HepG2 (cell line): ENCODE data around the gene CEBPZOS. TPM values are rescaled to one million over a fixed set of nuclear protein-coding genes. Genes with fewer than 3 reads are reported as not detected.
"Not testable (repeated sequence)": the region's sequence is repeated elsewhere in the genome, so short reads cannot be mapped to it uniquely, and the experiment has no call there.

Experiments
- ATAC-seq: fragments of 200-7000 bp; cut with Tn5 transposase; 3 replicates; pipeline ENCODE4 v1.9.1; 2020; ENCODE audit warnings: mild to moderate bottlenecking, moderate library complexity
- BruUV-seq: library from RNA; stranded (reverse); fragments of 400-500 nt; replicated peaks from 2 replicates; lab custom pipeline; 2021; lab: Mats Ljungman, UMichigan
- CTCF ChIA-PET: fragments of 300-600 bp; formaldehyde crosslinking; extraction: SDS; loops from one replicate; lab custom pipeline; 2021; ENCODE audit warnings: low total read pairs, inconsistent platforms, low intra/inter-chr PET ratio; lab: Yijun Ruan, JAX
- POLR2A ChIA-PET: fragments of 350-600 bp; sonication (Branson Sonifier 250); formaldehyde crosslinking; loops from one replicate; lab custom pipeline; 2020; ENCODE audit warnings: antibody characterized with exemption, inconsistent platforms; lab: Yijun Ruan, JAX
- DNase-seq: peaks from one replicate; pipeline ENCODE4 v3.0.0-alpha.2; 2015; ENCODE audit warnings: low spot score
- FAIRE-seq: peaks from 3 replicates; lab custom pipeline; 2011; peaks lifted over from hg19 to GRCh38; lab: Jason Lieb, UNC
- H2AFZ ChIP-seq: one replicate; pipeline ENCODE4 v1.6.1; 2011; ENCODE audit warnings: low read length, inconsistent platforms
- H3K27ac ChIP-seq: fragments of 300-600 bp; 3 replicates; pipeline ENCODE4 v1.8.0; 2011; ENCODE audit warnings: mixed run types, mild to moderate bottlenecking, mixed read lengths, low read length, inconsistent platforms; ENCODE audit not compliant: insufficient read depth; ENCODE audit errors: extremely low read length
- H3K27me3 ChIP-seq, 2 experiments: fragments of 200-600 bp in 1 of 2; 2 replicates in 1 of 2; 3 replicates in 1 of 2; pipeline versions ENCODE4 v1.6.0 to v1.8.0; 2011; ENCODE audit warnings: low read length in 2 of 2, mild to moderate bottlenecking in 2 of 2, moderate library complexity in 2 of 2, inconsistent platforms in 1 of 2; ENCODE audit not compliant: insufficient read depth in 2 of 2, control insufficient read depth in 1 of 2
- H3K36me3 ChIP-seq, 2 experiments: fragments of 200-600 bp in 1 of 2; replicated peaks in 1 of 2; 2 replicates in 1 of 2; 3 replicates in 1 of 2; pipeline versions ENCODE4 v1.5.1 to v1.8.0; 2011; ENCODE audit warnings: low read length in 2 of 2, inconsistent platforms in 1 of 2; ENCODE audit not compliant: insufficient read depth in 2 of 2, control insufficient read depth in 1 of 2
- H3K4me1 ChIP-seq: 2 replicates; pipeline ENCODE4 v1.5.1; 2012; ENCODE audit warnings: low read length, inconsistent platforms; ENCODE audit not compliant: insufficient read depth
- H3K4me2 ChIP-seq: 2 replicates; pipeline ENCODE4 v1.6.0; 2011; ENCODE audit warnings: low read depth, low read length, inconsistent platforms
- H3K4me3 ChIP-seq, 3 experiments: fragments of 200-600 bp in 1 of 3; sonication (generic), shearing (Covaris generic) in 1 of 3; replicated peaks in 1 of 3; 2 replicates each; pipeline ENCODE4 v1.5.1; 2011 to 2016; ENCODE audit warnings: low read length in 3 of 3, inconsistent platforms in 2 of 3, low read depth in 2 of 3, mild to moderate bottlenecking in 2 of 3, control low read depth in 1 of 3, mixed read lengths in 1 of 3; ENCODE audit not compliant: insufficient read depth in 1 of 3
- H3K79me2 ChIP-seq: one replicate; pipeline ENCODE4 v1.6.1; 2011; ENCODE audit warnings: low read length, inconsistent platforms; ENCODE audit not compliant: insufficient read depth
- H3K9ac ChIP-seq: 2 replicates; pipeline ENCODE4 v1.6.0; 2011; ENCODE audit warnings: mild to moderate bottlenecking, low read depth, low read length, inconsistent platforms; ENCODE audit not compliant: insufficient read depth
- H3K9me3 ChIP-seq: 2 replicates; pipeline ENCODE4 v1.5.1; 2012; ENCODE audit warnings: mild to moderate bottlenecking, low read length
- H4K20me1 ChIP-seq: 2 replicates; pipeline ENCODE4 v1.6.0; 2011; ENCODE audit warnings: inconsistent platforms, mild to moderate bottlenecking, low read length, moderate library complexity; ENCODE audit not compliant: insufficient read depth
- AGO2 ChIP-seq: fragments of 200-400 bp; formaldehyde crosslinking; optimal IDR thresholded peaks from 2 replicates; pipeline ENCODE3; 2017; ENCODE audit warnings: mild to moderate bottlenecking, low read depth, low read length, moderate library complexity
- ARID5B ChIP-seq: IDR thresholded peaks from 2 replicates; pipeline ENCODE4 v1.4.0; 2020; ENCODE audit warnings: mild to moderate bottlenecking, missing genetic modification reagents
- ATAD3A ChIP-seq: sonication (generic); formaldehyde crosslinking; IDR thresholded peaks from 2 replicates; pipeline ENCODE4 v1.4.0; 2020; ENCODE audit warnings: missing genetic modification reagents
- CBX2 ChIP-seq, 2 experiments: fragments of 200-600 bp in 1 of 2; sonication (generic); formaldehyde crosslinking in 1 of 2; IDR thresholded peaks; 2 replicates each; pipeline versions ENCODE4 v1.7.0 to v1.8.1; 2018 to 2022; ENCODE audit warnings: low read depth in 2 of 2, low read length in 1 of 2, mild to moderate bottlenecking in 1 of 2, missing genetic modification reagents in 1 of 2
- EZH2 ChIP-seq: conservative IDR thresholded peaks from 2 replicates; pipeline ENCODE4 v1.6.1; 2012; ENCODE audit warnings: mild to moderate bottlenecking, low read depth, low read length, moderate library complexity
- FOXM1 ChIP-seq: sonication (generic); formaldehyde crosslinking; IDR thresholded peaks from 2 replicates; pipeline ENCODE4 v1.5.0; 2020; ENCODE audit warnings: missing genetic modification reagents
- GTF2F1 ChIP-seq: fragments of 150-350 bp; IDR thresholded peaks from 2 replicates; pipeline ENCODE4 v1.6.1; 2014; ENCODE audit warnings: low read length
- MEF2D ChIP-seq: sonication (generic); formaldehyde crosslinking; IDR thresholded peaks from 2 replicates; pipeline ENCODE4 v1.5.1; 2020; ENCODE audit warnings: mild to moderate bottlenecking, missing genetic modification reagents
- ZNF234 ChIP-seq: sonication (generic); formaldehyde crosslinking; conservative IDR thresholded peaks from 2 replicates; pipeline ENCODE4 v1.5.1; 2020; ENCODE audit warnings: mild to moderate bottlenecking, missing genetic modification reagents
- ZZZ3 ChIP-seq: sonication (generic); formaldehyde crosslinking; IDR thresholded peaks from 2 replicates; pipeline ENCODE4 v1.4.0; 2020; ENCODE audit warnings: missing genetic modification reagents, mild to moderate bottlenecking, borderline replicate concordance
- WGBS: methylation state at CpG from one replicate; pipeline ENCODE4 v1.1.6; 2017; ENCODE audit warnings: low lambda C conversion rate; 5-methylcytosine and 5-hydroxymethylcytosine counted together
- in situ Hi-C: cut with HindIII; loops from 2 replicates; pipeline ENCODE4 v1.10.0; 2017; ENCODE audit warnings: low pct_unique_long_range_greater_than_20kb; ENCODE audit not compliant: extremely low pct_ligation_motif_present
- intact Hi-C: fragments of 100-400 bp; cut with micrococcal nuclease; formaldehyde crosslinking; loops from one replicate; pipeline ENCODE4 v1.10.0; 2022; ENCODE audit not compliant: unreplicated experiment
- polyA plus RNA-seq, 8 experiments: library from polyadenylated mRNA; depleted of rRNA in 3 of 8; stranded (reverse) in 7 of 8; unstranded in 1 of 8; fragments of >200 nt; fragmentation: Illumina TruSeq in 4 of 8; extraction: Trizol in 4 of 8; gene quantifications; 2 replicates each; pipeline versions ENCODE4 v1.2.1 to v1.2.3, GENCODE V29; 2011 to 2016; ENCODE audit warnings: low read depth in 4 of 8, missing spikeins in 1 of 8, mixed read lengths in 1 of 8; ENCODE audit not compliant: insufficient read depth in 1 of 8
- total RNA-seq, 5 experiments: library from RNA; depleted of rRNA; stranded (reverse); fragments of >200 nt; fragmentation: Illumina TruSeq; extraction: Trizol; gene quantifications; 2 replicates each; pipeline ENCODE4 v1.2.3, GENCODE V29; 2016; ENCODE audit warnings: low read depth in 1 of 5
- TF ChIP-seq, protein P1 (sequence below): sonication (generic); formaldehyde crosslinking; IDR thresholded peaks from 2 replicates; pipeline ENCODE4 v1.9.0; 2022; ENCODE audit warnings: low read depth, missing genetic modification reagents

Gene CEBPZOS
- total and polyA plus RNA-seq, 2 of the 13 experiments (the other 11 are each of a cell fraction or from before 2014, with no cell fraction given), result 18.6 to 44.7 TPM

- CTCF ChIA-PET, H2AFZ ChIP-seq, in situ Hi-C loops, H3K27ac ChIP-seq, H3K4me1 ChIP-seq, ATAC-seq, H3K4me2 ChIP-seq, H4K20me1 ChIP-seq, H3K4me3 ChIP-seq, H3K27me3 ChIP-seq, intact Hi-C loops, FAIRE-seq, H3K9ac ChIP-seq, BruUV-seq, DNase-seq: not testable (repeated sequence)
- 97% methylated on average over 2 of the region's 2 CpGs for WGBS
- POLR2A ChIA-PET, result interaction anchor here (0.7 kb wide), 2 partner anchors 10 to 25 kb away, joined by 3 read pairs; partner anchors contain the start of gene NDUFAF7
- peaks cover 16 to 87% of the 10 kb centered on the region in 2 experiments for H3K36me3 ChIP-seq
- H3K9me3 ChIP-seq, result peaks cover 30% of the 10 kb centered on the region
- peaks cover 46% of the 10 kb centered on the region for H3K79me2 ChIP-seq
These were observed 10.5 kb downstream of the CEBPZOS start for GRCh38 chr2:37206760-37207159.

- POLR2A ChIA-PET, result interaction anchor here (1.0 kb wide), 1 partner anchor 20 kb away, joined by 3 read pairs; the partner anchor contains the start of genes CEBPZ and NDUFAF7
- no peak for FAIRE-seq
- no peak for TF ChIP-seq AGO2
- no peak for TF ChIP-seq GTF2F1
- no peak for TF ChIP-seq EZH2
- TF ChIP-seq ATAD3A (CRISPR knock-in tag), result no peak
- no peak for TF ChIP-seq CBX2 (IDR thresholded peaks at IDR 0.05; ENCODE audit: low read depth, low read length)
- TF ChIP-seq CBX2 (CRISPR knock-in tag; IDR thresholded peaks at IDR 0.05; ENCODE audit: low read depth), result no peak
- no peak for TF ChIP-seq ARID5B
- TF ChIP-seq MEF2D (CRISPR knock-in tag), result no peak
- TF ChIP-seq ZNF234 (CRISPR knock-in tag), result no peak
- no peak for TF ChIP-seq ZZZ3
- TF ChIP-seq FOXM1 (CRISPR knock-in tag), result no peak
- TF ChIP-seq, protein P1, sequence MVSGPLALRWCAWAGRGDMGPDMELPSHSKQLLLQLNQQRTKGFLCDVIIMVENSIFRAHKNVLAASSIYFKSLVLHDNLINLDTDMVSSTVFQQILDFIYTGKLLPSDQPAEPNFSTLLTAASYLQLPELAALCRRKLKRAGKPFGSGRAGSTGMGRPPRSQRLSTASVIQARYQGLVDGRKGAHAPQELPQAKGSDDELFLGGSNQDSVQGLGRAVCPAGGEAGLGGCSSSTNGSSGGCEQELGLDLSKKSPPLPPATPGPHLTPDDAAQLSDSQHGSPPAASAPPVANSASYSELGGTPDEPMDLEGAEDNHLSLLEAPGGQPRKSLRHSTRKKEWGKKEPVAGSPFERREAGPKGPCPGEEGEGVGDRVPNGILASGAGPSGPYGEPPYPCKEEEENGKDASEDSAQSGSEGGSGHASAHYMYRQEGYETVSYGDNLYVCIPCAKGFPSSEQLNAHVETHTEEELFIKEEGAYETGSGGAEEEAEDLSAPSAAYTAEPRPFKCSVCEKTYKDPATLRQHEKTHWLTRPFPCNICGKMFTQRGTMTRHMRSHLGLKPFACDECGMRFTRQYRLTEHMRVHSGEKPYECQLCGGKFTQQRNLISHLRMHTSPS (CRISPR knock-in tag), result no peak
These were observed 14.9 kb downstream of the CEBPZOS start for GRCh38 chr2:37211212-37211611.

More at GRCh38 chr2:37211212-37211611, 14.9 kb downstream of the CEBPZOS start:
- DNase-seq (no peak), ATAC-seq (no peak)
- Histone ChIP-seq H3K27me3 (no peaks in the 10 kb centered on the region), H4K20me1 (no peaks in the 10 kb centered on the region; the same call in 1 of the 2 replicates), H3K4me3 (no peak overlapping the region), H3K4me1 (peaks cover 13% of the 10 kb centered on the region), H2AFZ (no peak overlapping the region), H3K36me3 (peaks cover 18 to 91% of the 10 kb centered on the region in 2 experiments), H3K9me3 (peaks cover 23% of the 10 kb centered on the region), H3K27ac (no peak overlapping the region), H3K9ac (no peak overlapping the region), H3K79me2 (peaks cover 33% of the 10 kb centered on the region), H3K4me2 (no peak overlapping the region)
- BruUV-seq, result no TSS peak
- intact Hi-C loops, result no loop called here
- in situ Hi-C loops, result no loop called here
- CTCF ChIA-PET, result no interaction called here
